Fibroblast of mammary gland (primary cell): ENCODE data around the gene TGFBI.

ENCODE experiments used
- DNase-seq: peaks from one replicate; pipeline ENCODE4 v3.0.0-alpha.2; 2010; ENCODE audit warnings: low read depth
- H3K4me3 ChIP-seq: 2 replicates; pipeline ENCODE4 v1.5.1; 2011; ENCODE audit warnings: low read depth, mild to moderate bottlenecking, low read length, moderate library complexity; ENCODE audit not compliant: control insufficient read depth
- CTCF ChIP-seq: conservative IDR thresholded peaks from 2 replicates; pipeline ENCODE4 v1.5.1; 2011; ENCODE audit warnings: low read depth, low read length, inconsistent platforms; ENCODE audit not compliant: control insufficient read depth, insufficient read depth

TGFBI gene

GRCh38 chr5:136034984-136035383 lies 6.2 kb downstream of the TGFBI start:
- TF ChIP-seq CTCF: no peak
- DNase-seq: no peak
- no peak overlapping the region for H3K4me3 ChIP-seq

GRCh38 chr5:136035837-136036236 lies 7.0 kb downstream of the TGFBI start:
- H3K4me3 ChIP-seq: no peak overlapping the region
- no peak for DNase-seq

GRCh38 chr5:136036293-136036911 lies 7.6 kb downstream of the TGFBI start:
- no peak overlapping the region for H3K4me3 ChIP-seq
- DNase-seq: no peak
- TF ChIP-seq CTCF: no peak

More at GRCh38 chr5:136035837-136036236, 7.0 kb downstream of the TGFBI start:
- no peak for TF ChIP-seq CTCF

GRCh38 chr5:136037001-136037705 lies 8.4 kb downstream of the TGFBI start:
- no peak overlapping the region for H3K4me3 ChIP-seq
- TF ChIP-seq CTCF: no peak
- no peak for DNase-seq

GRCh38 chr5:136038635-136039034 lies 9.8 kb downstream of the TGFBI start:
- no peak for TF ChIP-seq CTCF
- H3K4me3 ChIP-seq: no peak overlapping the region
- DNase-seq: peak; percentile 66

- TF ChIP-seq CTCF: peak; percentile 7
- H3K4me3 ChIP-seq: no peak overlapping the region
- DNase-seq: no peak
Measured at GRCh38 chr5:136039202-136039601, 10.4 kb downstream of the TGFBI start.
